Kidney capillary endothelial cell (primary cell): ENCODE results near the gene C1orf232.

Source experiments
- DNase-seq: peaks from one replicate; pipeline ENCODE4 v3.0.0-alpha.2; 2018; ENCODE audit warnings: low spot score

The C1orf232 gene

DNA sequence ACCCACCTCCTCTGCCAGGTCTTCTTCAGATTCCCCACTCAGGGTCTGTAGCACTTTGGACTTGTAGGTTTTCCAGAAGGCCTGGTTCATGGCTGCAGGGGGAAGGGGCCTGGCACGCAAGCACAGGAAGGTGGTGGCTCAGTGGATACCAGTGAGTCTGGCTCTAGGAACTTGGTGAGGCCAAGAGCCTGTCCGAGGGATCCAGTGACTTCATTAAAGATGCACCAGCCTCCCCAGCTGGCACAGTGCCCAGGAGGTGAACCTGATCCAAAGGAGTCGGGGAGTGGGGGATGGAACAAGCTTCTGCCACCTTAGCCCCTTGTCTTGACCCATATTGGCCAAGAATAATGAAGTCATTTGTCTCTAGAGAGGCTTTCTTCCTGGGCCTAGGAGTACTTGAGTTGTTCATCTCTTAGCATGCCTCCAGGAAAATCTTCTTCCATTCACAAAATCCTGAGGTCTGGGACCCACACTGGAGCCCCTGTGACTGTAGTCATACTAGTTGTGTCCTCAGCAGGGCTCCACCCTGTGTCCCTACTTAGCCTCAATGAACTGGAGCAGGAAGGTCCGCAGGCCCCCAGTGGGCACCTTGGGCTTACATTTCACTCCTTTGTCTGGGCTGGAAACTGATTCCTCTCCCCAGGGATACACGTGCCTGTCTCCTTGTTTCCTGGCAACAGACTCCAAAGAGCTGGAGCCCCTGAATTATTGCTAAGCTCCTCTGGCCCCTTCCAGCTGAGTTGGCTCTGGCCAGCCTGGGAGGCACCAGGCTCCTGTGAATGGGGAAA lies at the start of gene C1orf232:
C1orf232 (minus strand) TSS at position 554 of the 788 bp plus-strand sequence; CDS start at position 90, 464 bp downstream.
- DNase-seq: no peak

DNA sequence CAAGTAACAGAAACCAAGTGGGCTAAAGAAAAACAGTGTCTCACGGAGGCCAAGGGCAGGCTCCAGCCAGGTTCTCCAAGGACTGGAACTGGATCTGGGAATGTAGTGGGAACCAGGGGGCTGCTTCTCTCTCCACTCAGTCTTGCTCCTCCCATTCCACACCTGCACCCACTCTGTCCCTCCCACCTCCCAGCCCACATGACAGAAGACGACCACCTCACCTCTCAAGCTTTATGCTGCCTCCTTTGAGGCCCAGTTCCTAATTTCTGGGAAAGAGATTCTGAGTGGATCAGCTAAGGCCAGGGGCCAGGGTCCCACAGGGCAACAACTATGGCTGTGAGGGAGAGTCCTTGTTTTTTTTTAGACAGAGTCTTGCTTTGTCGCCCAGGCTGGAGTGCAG lies 46.5 kb upstream of the C1orf232 start:
- no peak for DNase-seq

DNA sequence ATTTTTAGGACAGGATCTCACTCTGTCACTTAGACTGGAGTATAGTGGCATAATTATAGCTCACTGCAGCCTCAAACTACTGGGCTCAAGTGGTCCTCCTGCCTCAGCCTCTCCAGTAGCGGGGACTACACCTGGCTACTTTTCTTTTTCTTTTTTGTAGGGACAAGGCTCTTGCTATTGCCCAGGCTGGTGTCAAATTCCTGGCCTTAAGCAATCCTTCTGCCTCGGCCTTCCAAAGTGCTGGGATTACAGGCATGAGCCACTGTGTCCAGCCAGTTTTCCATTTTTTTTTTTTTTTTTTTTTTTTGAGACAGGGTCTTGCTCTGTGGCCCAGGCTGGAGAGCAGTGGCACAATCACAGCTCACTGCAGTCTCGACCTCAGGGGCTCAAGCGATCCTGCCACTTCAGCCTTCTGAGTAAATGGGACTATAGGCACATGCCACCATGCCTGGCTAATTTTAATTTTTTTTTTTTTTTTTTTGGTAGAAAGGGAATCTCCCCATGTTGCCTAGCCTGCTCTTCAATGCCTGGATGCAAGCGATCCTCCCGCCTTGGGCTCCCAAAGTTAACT lies 44.7 kb upstream of the C1orf232 start:
- DNase-seq: no peak

DNA sequence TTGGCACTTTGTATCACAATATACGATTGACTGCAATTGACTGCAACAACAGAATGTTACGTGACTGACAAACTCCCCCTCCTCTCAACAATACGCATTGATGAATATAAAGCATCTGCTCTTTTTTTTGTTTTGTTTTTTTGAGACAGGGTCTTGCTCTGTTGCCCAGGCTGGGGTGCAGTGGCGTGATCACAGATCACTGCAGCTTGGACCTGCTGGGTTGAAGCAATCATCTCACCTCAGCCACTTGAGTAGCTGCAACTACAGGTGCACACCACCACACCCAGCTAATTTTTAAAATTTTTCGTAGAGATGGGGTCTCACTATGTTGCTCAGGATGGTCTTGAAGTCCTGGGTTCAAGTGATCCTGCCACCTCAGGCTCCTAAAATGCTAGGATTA lies 44.0 kb upstream of the C1orf232 start:
- no peak for DNase-seq

DNA sequence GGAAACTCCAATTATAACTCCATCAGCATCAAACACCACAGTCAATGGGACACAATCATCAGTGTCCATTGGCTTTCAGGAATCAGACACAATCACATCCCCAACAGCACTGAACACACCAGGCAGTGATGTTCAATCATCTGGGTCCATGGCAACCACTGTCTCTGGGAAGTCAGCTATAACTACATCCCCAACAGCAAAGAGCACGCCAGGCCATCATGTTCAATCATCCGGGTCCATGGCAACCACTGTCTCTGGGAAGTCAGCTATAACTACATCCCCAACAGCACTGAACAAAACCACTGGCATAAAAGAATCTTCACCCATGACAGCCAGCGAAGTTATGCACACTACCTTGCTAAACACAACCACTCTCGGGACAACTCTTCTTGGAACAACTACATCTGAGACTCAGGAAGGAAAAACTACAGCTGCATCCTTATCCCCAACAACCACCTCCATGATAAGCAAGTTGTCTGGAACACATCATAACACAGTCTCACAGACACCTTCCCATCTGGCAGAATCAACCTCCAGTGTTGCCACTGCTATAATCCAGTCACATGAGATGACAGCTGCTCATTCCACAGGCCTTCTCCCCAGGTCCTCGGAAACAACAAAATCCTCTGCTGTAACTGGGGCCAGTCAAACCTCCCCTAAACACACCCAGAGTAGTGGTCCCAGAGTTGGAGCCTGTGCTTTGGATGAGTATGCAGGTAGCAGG lies 41.5 kb upstream of the C1orf232 start:
- DNase-seq: no peak

DNA sequence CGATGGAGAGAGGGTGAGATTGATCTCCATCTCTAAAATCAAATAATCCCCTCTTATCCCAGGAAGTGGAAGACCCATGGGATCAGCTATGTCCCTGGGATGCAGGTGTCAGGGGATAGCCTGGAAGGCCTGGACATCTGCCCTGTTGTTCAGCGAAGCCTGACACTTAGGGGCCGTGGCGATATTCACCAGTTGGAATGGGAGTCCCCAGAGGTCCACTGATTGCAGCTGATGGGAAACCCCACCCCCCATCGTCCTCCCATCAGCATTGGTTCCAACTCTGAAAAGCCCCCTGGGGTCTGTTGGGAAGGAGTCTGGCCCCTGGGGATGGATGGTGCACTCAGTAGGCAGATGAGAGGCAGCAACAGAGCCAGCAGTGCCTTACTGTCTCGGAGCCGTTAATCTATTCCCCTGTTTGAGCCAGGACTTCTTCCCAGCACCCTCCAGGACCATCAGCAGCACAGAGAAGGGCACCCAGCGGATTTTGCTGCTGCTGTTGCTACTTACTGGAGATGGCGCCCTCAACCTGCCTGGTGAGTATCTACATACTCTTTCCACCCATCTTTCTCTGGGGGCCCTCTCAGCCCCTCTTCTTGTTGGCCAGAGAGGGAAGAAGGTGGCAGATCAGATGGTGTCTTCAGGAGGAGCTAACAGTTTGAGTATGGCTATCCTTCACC lies 35.0 kb upstream of the C1orf232 start:
- no peak for DNase-seq

DNA sequence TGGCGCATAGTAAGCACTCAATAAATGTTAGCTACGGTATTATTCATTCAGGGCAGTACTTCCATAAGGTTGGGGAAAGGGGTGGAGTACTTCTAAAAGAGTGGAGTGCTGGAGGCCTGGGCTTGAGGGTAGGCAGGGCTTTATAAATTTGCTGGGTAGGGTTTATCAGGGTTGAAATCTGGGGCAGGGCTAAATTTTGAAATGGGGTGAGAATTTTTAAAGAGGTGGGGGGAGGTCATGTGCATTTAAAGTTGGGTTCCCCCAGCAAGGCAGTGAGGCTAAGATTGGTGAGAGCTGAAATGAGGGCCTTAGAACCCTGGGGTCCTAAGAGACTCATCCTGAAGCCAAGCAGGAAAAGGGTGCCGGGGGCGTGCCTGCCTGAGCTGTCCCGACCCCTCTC lies 31.6 kb upstream of the C1orf232 start:
- DNase-seq: no peak

DNA sequence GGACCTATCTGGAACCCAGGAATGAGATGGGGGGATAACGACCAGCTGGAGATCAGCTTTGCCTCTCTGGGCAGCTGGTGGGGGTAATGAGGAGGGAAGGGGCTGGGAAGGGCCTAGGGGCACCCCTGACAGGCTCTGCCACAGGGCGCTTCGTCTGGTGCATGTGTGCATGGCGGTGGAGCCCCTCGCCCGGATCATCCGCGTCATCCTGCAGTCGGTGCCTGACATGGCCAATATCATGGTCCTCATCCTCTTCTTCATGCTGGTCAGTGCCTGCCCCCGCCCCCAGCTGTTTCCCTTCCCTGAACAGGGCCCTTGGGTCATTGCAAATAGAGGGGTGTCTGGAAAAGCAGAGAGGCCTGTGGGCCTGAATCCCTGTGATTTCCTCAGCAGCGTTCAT lies 29.1 kb upstream of the C1orf232 start:
- DNase-seq: no peak

DNA sequence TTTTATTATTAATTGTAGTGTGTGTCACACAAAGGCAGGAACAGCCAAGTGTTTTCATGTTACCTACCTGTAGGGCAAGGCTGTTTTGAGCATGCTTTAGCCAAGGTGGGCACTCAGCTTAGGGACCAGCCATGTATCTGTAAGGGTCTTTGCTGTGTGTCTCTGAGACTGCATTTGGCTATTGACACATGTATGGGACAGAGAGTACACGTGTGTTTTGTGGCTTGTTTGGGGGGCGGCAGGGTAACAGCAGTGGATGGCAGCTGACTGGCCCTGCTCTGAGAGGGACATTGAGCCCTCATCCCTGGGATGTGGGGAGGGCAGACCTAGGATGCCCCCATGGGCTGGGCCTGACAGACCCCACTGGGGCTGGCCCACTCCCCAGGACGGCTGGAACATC lies 28.5 kb upstream of the C1orf232 start:
- DNase-seq: no peak

DNA sequence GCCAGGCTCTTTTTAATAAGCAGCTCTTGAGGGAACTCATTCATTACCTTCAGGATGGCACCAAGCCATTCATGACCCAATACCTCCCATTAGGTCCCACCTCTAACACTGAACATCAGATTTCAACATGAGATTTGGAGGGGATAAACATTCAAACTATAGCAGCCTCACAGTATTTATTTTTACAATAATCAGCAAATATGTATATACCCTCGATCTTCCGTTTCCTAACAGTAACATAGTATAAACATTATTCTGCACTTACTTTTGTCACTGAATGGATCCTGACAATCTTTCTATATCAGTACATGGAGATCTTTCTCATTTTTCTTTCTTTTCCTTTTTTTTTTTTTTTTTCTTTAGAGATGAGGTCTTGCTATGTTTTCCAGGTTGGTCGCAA lies 27.0 kb upstream of the C1orf232 start:
- DNase-seq: no peak

DNA sequence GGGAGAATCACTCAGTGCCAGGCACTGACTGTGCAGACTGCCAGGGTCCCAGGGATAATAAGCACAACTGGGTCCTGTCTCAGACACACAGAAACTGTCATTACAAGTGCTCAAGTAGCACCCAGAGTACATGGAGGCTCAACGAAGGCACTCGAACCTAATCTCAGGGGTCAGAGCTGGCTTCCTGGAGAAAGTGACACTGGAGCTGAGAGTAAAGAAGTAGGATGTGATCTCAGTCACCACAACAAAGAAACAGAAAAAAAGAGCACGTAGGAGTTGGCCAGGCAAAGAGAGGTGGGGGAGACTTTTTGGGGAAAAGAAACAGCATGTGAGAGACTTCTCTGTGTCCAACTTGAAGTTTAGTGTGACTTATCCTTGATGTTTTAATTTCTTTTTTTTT lies 23.0 kb upstream of the C1orf232 start:
- DNase-seq: no peak

DNA sequence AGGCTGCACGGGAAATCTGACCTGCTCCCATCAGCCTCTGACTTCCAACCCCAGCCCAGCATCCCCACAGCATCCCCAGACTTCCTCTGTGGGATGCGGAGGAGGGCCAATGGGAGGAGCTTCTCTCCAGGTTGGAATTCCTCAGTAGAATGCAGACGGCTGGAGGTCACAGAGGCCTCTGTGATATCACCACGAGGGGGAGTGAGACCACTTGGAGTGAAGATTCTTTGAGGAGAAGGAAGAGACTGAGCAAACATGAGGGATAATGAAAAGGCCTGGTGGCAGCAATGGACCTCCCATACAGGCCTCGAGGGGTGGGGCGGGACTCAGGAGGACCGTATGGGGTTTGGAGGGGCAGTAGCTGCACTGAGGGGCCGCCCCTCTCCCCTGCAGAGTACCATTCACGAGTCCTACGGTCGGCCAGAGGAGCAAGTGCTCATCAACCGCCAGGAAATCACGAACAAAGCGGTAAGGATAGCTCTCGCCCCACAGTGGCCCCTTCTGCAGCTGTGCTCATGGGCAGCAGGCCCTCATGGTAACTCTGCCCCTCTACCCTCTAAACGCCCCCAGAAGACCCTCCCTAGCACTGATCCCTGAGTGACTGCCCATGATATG lies 21.7 kb upstream of the C1orf232 start, which contains the start of gene CATSPER4:
CATSPER4 (plus strand) TSS at position 230 of the 615 bp plus-strand sequence; CDS start at position 256, 26 bp downstream.
- no peak for DNase-seq

DNA sequence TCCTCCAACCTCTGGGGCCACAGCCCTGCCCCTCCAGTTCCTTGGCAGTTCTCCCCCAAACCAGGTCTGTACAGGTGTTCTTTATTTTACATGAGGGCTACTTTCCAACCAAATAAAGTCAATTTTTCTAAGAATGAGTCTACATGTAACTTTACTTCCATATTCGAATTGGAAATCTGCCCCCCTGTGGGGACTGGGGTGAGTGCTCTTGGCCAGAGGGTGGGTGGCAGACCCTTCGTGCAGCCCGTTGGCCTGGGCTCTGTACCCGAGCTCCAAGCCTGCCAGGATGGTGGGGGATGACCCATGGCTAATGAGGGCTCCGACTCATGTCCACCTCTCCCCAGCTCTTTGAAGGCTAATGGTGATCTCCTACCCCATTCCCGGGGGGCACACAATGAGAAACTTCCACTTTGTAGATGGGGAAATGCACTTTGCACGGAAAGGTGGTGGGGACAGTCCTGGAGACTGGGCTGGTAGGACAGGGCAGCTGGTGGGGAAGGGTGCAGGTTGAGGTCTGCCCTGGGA lies 21.1 kb upstream of the C1orf232 start:
- DNase-seq: no peak

DNA sequence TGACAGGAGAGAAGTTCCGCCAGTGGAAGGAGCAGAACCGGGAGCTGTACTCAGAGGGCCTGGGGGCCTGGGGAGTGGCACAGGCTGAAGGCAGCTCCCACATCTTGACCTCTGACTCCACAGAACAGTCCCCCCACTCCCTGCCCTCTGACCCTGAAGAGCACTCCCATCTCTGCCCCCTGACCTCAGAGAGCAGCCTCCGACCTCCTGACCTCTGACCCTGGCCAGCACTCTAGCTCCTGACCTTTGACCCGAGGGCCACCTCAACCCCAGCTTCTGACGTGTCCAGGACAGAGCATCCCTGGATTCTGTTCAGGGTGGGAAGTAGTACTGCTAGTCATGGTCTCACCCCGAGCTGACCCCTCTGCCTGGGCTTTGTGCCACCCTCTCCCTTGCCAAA lies 20.6 kb upstream of the C1orf232 start:
- DNase-seq: no peak

DNA sequence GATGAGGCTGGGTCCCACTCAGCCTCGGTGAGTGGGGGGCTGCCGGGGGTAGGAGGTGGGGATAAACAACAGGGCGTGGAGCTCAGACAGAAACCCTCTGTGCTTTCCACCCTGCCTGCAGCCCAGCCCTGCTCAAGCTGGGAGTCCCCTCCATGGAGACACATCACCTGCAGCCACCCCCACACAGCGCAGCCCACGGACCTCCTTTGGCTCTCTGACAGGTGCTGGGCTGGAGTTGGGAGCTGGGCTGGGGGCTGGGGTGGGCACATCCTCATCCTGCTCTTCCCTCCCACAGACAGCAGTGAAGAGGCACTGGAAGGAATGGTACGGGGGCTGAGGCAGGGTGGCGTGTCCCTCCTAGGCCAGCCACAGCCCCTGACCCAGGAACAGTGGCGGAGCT lies 19.7 kb upstream of the C1orf232 start:
- DNase-seq: no peak

DNA sequence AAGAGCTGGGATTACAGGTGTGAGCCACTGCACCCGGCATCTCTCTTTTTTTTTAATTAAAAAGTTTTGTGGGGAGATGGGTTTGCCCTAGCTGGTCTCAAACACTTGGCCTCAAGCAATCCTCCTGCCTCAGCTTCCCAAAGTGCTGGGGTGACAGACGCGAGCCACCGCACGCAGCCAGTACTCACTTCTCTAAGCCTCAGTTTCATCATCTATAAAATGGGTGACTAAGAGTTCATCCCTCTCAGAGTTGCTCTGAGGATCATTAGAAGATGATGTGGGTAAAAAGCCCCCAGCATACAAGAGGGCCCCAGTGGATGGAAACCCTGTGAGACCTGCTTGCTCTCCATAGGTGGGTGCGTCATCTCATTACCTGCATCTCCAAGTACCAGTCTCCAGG lies 19.1 kb upstream of the C1orf232 start:
- no peak for DNase-seq

DNA sequence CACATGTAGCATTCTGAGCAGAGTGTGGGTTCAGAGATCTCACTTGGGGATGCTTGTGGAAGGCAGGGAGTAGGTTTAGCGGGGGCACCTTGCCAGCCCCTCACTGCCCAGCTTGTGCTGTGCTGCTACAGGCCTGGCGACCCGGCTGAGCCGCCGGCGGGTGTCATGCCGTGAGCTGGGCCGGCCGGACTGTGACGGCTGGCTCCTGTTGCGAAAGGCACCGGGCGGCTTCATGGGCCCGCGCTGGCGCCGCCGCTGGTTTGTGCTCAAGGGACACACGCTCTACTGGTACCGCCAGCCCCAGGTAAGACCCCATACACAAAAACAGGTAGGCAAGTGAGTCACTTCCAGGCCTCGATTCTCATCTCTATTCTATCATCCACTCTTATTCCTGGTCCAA lies 16.1 kb upstream of the C1orf232 start:
- no peak for DNase-seq

DNA sequence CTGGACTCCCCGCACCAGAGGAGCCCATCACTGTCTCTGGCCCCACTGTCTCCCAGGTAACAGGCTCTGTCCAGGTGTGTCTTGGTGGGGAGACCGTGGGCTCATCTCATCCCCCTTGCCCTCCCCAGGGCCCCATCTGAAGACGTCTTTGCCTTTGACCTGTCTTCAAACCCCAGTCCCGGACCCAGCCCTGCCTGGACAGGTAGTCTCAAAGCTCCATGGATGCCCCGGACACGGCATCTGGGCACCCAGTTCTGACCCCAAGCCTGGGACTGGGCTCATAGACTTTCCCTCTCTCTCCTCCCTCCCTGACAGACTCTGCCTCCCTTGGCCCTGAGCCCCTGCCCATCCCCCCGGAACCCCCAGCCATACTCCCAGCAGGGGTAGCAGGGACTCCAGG lies 15.3 kb upstream of the C1orf232 start:
- no peak for DNase-seq

DNA sequence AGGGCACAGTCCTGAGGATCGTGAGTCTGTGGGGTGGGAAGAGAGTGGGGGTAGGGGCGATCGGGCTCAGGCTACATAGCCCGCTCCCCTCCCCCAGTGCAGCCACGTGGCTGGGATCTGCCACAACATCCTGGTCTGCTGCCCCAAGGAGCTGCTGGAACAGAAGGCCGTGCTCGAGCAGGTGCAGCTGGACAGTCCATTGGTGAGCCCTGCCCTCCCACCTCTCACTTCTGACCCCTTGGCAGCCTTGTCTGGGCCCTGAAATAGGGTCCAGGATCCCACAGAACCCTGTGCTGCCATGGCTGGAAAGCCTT lies 13.6 kb upstream of the C1orf232 start:
- no peak for DNase-seq

DNA sequence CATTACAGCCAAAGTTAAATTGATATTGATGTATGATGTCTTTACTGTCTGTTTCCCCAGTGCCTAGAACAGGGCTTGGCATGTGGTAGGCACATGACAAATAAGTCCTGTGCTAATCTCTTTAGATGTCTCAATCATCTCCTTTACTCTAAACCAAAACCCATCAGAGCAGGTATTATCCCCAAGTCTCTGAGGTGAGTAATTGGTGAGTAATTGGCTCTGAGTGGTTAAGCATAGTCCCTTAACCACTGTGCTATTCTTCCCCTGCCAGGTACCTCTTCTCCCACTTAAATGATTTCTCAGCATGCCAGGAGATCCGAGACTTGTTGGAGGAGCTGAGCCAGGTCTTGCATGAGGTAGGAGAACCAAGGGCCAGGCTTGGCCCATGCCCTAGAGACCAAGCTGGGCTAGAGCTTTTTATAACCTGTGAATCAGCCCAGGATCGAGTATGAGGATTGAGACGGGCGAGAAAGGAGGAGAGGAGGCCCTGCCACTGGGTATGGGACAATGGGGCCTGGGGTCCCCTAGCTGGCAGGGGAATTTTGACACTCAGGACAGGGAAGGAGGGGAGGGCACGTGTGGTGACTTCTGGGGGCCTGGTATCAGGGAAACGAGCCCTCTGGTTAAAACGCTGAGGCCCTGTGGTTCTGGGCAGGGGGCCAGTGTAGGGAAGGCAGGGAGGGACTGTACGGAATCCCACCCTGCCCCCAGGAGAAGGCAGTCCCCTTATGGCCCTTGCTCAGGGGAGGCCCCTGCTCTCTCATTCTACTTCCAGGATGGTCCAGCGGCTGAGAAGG lies 13.0 kb upstream of the C1orf232 start:
- DNase-seq: no peak

DNA sequence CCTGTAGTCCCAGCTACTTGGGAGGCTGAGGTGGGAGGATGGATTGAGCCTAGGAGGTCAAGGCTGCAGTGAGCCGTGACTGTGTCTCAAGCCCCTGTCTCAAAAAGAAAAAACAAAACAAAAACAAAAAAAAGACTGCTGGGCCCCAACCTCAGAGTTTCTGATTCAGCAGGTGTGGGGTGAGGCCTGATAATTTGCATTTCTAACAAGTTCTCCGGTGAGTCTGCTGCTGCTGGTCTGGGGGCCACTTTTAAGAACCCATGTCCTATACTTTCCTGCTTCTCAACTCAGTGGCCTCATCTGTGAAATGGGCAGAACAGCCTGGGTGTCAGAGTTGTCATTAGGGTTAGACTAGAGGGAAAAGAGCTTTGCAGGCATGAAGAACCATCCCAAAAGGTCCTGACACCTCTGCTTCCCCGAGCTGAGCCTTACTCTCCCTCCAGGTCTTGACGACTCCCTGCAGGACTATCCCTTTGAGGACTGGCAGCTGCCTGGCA lies 11.3 kb upstream of the C1orf232 start:
- DNase-seq: no peak
